ENCODE data around the gene KCNJ10.

DNA sequence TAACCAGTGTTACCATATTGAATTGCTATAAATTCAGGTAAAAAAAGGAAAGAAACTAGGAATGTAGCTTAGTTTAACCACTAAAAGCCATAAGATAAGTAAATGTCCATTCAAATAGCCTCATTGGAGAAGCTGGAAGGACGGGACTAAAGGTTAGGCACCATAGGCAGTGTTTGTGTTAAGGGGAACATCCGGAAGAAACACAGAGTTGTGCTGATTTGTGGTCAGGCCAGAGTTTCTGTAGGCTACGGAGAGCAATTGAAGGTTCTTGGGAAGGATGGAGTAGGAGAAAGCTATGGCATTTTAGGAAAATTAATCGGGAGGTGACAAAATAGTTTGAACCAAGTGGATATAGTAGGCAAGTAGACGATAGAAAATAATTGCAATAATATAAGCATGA, 1.3 kb upstream of the KCNJ10 start:
- TF ChIP-seq, protein P1, sequence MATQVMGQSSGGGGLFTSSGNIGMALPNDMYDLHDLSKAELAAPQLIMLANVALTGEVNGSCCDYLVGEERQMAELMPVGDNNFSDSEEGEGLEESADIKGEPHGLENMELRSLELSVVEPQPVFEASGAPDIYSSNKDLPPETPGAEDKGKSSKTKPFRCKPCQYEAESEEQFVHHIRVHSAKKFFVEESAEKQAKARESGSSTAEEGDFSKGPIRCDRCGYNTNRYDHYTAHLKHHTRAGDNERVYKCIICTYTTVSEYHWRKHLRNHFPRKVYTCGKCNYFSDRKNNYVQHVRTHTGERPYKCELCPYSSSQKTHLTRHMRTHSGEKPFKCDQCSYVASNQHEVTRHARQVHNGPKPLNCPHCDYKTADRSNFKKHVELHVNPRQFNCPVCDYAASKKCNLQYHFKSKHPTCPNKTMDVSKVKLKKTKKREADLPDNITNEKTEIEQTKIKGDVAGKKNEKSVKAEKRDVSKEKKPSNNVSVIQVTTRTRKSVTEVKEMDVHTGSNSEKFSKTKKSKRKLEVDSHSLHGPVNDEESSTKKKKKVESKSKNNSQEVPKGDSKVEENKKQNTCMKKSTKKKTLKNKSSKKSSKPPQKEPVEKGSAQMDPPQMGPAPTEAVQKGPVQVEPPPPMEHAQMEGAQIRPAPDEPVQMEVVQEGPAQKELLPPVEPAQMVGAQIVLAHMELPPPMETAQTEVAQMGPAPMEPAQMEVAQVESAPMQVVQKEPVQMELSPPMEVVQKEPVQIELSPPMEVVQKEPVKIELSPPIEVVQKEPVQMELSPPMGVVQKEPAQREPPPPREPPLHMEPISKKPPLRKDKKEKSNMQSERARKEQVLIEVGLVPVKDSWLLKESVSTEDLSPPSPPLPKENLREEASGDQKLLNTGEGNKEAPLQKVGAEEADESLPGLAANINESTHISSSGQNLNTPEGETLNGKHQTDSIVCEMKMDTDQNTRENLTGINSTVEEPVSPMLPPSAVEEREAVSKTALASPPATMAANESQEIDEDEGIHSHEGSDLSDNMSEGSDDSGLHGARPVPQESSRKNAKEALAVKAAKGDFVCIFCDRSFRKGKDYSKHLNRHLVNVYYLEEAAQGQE (tag by site-specific recombination; IDR thresholded peaks at IDR 0.05), result no peak
- TF ChIP-seq ZNF558 (tag by site-specific recombination; IDR thresholded peaks at IDR 0.05) (no peak), ZNF76 (tag by site-specific recombination; IDR thresholded peaks at IDR 0.05; ENCODE audit: borderline replicate concordance, low read depth) (no peak), ZNF792 (tag by site-specific recombination; IDR thresholded peaks at IDR 0.05) (no peak)
